Spinal cord (tissue), 10 donors: Measurements from ENCODE around the gene NRF1. TPM values are rescaled to one million over a fixed set of nuclear protein-coding genes. Genes with fewer than 3 reads are reported as not detected.
"Not testable (repeated sequence)": the region's sequence is repeated elsewhere in the genome, so short reads cannot be mapped to it uniquely, and the experiment has no call there.

Experiments
- DNase-seq, 6 donors: peaks; one replicate each; pipeline versions ENCODE4 v3.0.0 to v3.0.0-alpha.2; 2013 to 2015; ENCODE audit warnings: low spot score in 6 of 6, low read depth in 4 of 6
- H3K27ac ChIP-seq: one replicate; pipeline ENCODE4 v1.5.1; 2013; ENCODE audit warnings: low read depth, low read length, control low read depth
- H3K27me3 ChIP-seq: one replicate; pipeline ENCODE4 v1.6.1; 2013; ENCODE audit warnings: low read length; ENCODE audit not compliant: control insufficient read depth, insufficient read depth
- H3K36me3 ChIP-seq: one replicate; pipeline ENCODE4 v1.6.1; 2013; ENCODE audit warnings: low read length; ENCODE audit not compliant: control insufficient read depth, insufficient read depth
- H3K4me1 ChIP-seq: one replicate; pipeline ENCODE4 v1.6.1; 2013; ENCODE audit warnings: low read length; ENCODE audit not compliant: control insufficient read depth, insufficient read depth
- H3K4me3 ChIP-seq: one replicate; pipeline ENCODE4 v1.5.1; 2013; ENCODE audit warnings: low read depth, low read length, control low read depth
- H3K9me3 ChIP-seq: one replicate; pipeline ENCODE4 v1.6.1; 2013; ENCODE audit warnings: low read length; ENCODE audit not compliant: control insufficient read depth, insufficient read depth
- WGBS: methylation state at CpG from one replicate; pipeline ENCODE4 v1.1.5; 2013; ENCODE audit warnings: missing lambda C conversion rate; ENCODE audit not compliant: insufficient coverage; 5-methylcytosine and 5-hydroxymethylcytosine counted together
- polyA plus RNA-seq, 2 donors: library from polyadenylated mRNA; unstranded; fragments of 120-200 nt; gene quantifications; one replicate each; pipeline ENCODE4 v1.2.1, GENCODE V29; 2013; ENCODE audit not compliant: insufficient read length in 2 of 2
- total RNA-seq, 2 donors: library from RNA; depleted of rRNA in 1 of 2; stranded (reverse); fragments of 120-200 nt in 1 of 2; fragments of >200 nt in 1 of 2; gene quantifications; one replicate each; pipeline versions ENCODE4 v1.2.3 to v1.2.4, GENCODE V29; 2013 to 2014
- donor health status: healthy.

The NRF1 gene
- total and polyA plus RNA-seq, 4 donors, result 19.9 to 30.0 (median 22.8) TPM

GRCh38 chr7:129789652-129790051 is 178.1 kb downstream of the NRF1 start:
- Histone ChIP-seq H3K27ac (no peak overlapping the region), H3K9me3 (no peaks in the 10 kb centered on the region), H3K4me1 (peaks cover 17% of the 10 kb centered on the region), H3K4me3 (no peak overlapping the region), H3K36me3 (no peaks in the 10 kb centered on the region), H3K27me3 (peaks cover 32% of the 10 kb centered on the region)
- WGBS, result 33% methylated on average over 1 of the region's 1 CpG
- DNase-seq, result peak in 1 of 6 donors; percentile 43

GRCh38 chr7:129790136-129790535 is 178.6 kb downstream of the NRF1 start:
- Histone ChIP-seq H3K27ac (no peak overlapping the region), H3K9me3 (no peaks in the 10 kb centered on the region), H3K36me3 (no peaks in the 10 kb centered on the region), H3K27me3 (peaks cover 27% of the 10 kb centered on the region), H3K4me3 (no peak overlapping the region), H3K4me1 (peaks cover 13% of the 10 kb centered on the region)
- WGBS, result 74% methylated on average over 5 of the region's 6 CpGs
- no peak for DNase-seq

GRCh38 chr7:129792721-129793120 is 181.2 kb downstream of the NRF1 start:
- Histone ChIP-seq H3K27ac (no peak overlapping the region), H3K27me3 (peaks cover under 1% of the 10 kb centered on the region), H3K36me3 (no peaks in the 10 kb centered on the region), H3K9me3 (no peaks in the 10 kb centered on the region), H3K4me3 (no peak overlapping the region), H3K4me1 (no peaks in the 10 kb centered on the region)
- no peak for DNase-seq
- 48% methylated on average over 7 of the region's 9 CpGs for WGBS

GRCh38 chr7:129793506-129794310 is 182.2 kb downstream of the NRF1 start:
- H3K27ac ChIP-seq, result no peak overlapping the region
- H3K36me3 ChIP-seq, result no peaks in the 10 kb centered on the region
- no peak for DNase-seq
- H3K9me3 ChIP-seq, result no peaks in the 10 kb centered on the region
- H3K4me1 ChIP-seq, result no peaks in the 10 kb centered on the region
- no peak overlapping the region for H3K4me3 ChIP-seq
- no peaks in the 10 kb centered on the region for H3K27me3 ChIP-seq
- WGBS, result 81% methylated on average over 4 of the region's 9 CpGs

GRCh38 chr7:129794461-129794860 is 182.9 kb downstream of the NRF1 start:
- not testable (repeated sequence) for H3K4me3 ChIP-seq, H3K4me1 ChIP-seq, H3K27ac ChIP-seq, H3K36me3 ChIP-seq, DNase-seq, H3K27me3 ChIP-seq, H3K9me3 ChIP-seq
- WGBS, result 93% methylated on average over 8 of the region's 9 CpGs

GRCh38 chr7:129796186-129796775 is 184.8 kb downstream of the NRF1 start:
- no peaks in the 10 kb centered on the region for H3K27me3 ChIP-seq
- H3K36me3 ChIP-seq, result peaks cover 2% of the 10 kb centered on the region
- no peaks in the 10 kb centered on the region for H3K9me3 ChIP-seq
- no peak overlapping the region for H3K27ac ChIP-seq
- DNase-seq, result no peak
- no peaks in the 10 kb centered on the region for H3K4me1 ChIP-seq
- WGBS, result 91% methylated on average over 7 of the region's 9 CpGs
- H3K4me3 ChIP-seq, result no peak overlapping the region

- no peak overlapping the region for H3K27ac ChIP-seq
- 45% methylated on average over 2 of the region's 7 CpGs for WGBS
Observed at GRCh38 chr7:129797214-129797789, 185.8 kb downstream of the NRF1 start.

GRCh38 chr7:129798616-129799349 is 187.3 kb downstream of the NRF1 start:
- DNase-seq, result no peak
- WGBS, result 92% methylated on average over 16 of the region's 16 CpGs
- no peaks in the 10 kb centered on the region for H3K4me1 ChIP-seq
- no peaks in the 10 kb centered on the region for H3K27me3 ChIP-seq
- H3K27ac ChIP-seq, result no peak overlapping the region
- H3K36me3 ChIP-seq, result peaks cover 2% of the 10 kb centered on the region
- no peaks in the 10 kb centered on the region for H3K9me3 ChIP-seq
- no peak overlapping the region for H3K4me3 ChIP-seq

More at GRCh38 chr7:129797214-129797789, 185.8 kb downstream of the NRF1 start:
- Histone ChIP-seq H3K36me3 (peaks cover 2% of the 10 kb centered on the region), H3K9me3 (no peaks in the 10 kb centered on the region), H3K4me1 (no peaks in the 10 kb centered on the region), H3K27me3 (no peaks in the 10 kb centered on the region), H3K4me3 (no peak overlapping the region)
- no peak for DNase-seq

GRCh38 chr7:129799350-129799955 is 187.9 kb downstream of the NRF1 start:
- H3K27ac ChIP-seq, result no peak overlapping the region
- no peak overlapping the region for H3K4me3 ChIP-seq
- DNase-seq, result no peak
- H3K9me3 ChIP-seq, result no peaks in the 10 kb centered on the region
- no peaks in the 10 kb centered on the region for H3K27me3 ChIP-seq
- 71% methylated on average over 13 of the region's 13 CpGs for WGBS
- peaks cover 2% of the 10 kb centered on the region for H3K36me3 ChIP-seq
- H3K4me1 ChIP-seq, result no peaks in the 10 kb centered on the region
